ENCODE measurements around the gene FAM222B.
"Not testable (repeated sequence)": the region's sequence is repeated elsewhere in the genome, so short reads cannot be mapped to it uniquely, and the experiment has no call there.

The FAM222B gene

DNA sequence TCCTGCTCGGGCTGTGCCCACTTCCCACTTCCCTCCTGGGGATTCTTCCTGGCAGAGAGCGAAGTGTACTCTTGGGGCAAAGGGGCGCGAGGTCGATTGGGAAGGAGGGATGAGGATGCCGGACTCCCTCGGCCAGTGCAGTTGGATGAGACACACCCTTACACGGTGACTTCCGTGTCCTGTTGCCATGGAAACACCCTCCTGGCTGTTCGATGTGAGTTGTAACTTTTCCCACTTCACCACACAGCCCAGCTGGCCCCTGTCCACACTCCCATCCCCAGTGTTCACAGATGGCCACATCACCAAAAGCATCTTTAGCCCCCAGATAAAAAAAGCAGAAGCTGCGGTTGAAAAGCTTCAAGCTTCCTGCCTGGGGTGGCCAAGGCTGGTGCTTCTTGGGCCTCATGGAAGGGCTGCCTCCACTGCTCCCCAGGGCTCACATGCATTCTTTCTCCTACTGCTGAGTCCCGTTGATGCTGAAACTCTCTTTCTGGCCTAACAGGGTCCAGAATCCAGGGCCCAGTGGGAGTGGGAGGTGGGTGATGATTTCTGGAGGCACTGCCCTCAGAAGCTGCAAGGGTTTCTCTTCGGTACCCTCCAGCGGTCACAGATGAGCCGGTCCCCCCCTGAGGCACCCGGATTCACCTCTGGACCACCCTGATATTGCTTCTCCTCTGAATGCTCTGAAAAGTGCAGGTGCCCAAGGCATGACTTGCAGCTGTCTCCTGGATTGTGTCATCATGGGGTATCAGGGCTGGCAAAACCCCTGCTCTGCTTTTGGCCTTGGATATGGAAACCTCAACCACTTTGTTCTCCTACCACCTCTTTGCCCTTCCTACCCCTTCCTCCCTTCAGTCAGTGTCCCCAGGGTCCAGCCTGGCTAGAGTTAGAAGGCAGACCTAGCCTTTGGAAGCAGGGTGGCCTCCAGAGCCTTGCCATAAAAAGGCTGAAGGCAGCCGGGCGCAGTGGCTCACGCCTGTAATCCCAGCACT, 100.9 kb downstream of the FAM222B start:
- H3K27ac ChIP-seq (ENCODE audit: low read depth in 2 of 2, low read length in 2 of 2), result peak overlapping the region in 1 of 2 donors; percentile 32

DNA sequence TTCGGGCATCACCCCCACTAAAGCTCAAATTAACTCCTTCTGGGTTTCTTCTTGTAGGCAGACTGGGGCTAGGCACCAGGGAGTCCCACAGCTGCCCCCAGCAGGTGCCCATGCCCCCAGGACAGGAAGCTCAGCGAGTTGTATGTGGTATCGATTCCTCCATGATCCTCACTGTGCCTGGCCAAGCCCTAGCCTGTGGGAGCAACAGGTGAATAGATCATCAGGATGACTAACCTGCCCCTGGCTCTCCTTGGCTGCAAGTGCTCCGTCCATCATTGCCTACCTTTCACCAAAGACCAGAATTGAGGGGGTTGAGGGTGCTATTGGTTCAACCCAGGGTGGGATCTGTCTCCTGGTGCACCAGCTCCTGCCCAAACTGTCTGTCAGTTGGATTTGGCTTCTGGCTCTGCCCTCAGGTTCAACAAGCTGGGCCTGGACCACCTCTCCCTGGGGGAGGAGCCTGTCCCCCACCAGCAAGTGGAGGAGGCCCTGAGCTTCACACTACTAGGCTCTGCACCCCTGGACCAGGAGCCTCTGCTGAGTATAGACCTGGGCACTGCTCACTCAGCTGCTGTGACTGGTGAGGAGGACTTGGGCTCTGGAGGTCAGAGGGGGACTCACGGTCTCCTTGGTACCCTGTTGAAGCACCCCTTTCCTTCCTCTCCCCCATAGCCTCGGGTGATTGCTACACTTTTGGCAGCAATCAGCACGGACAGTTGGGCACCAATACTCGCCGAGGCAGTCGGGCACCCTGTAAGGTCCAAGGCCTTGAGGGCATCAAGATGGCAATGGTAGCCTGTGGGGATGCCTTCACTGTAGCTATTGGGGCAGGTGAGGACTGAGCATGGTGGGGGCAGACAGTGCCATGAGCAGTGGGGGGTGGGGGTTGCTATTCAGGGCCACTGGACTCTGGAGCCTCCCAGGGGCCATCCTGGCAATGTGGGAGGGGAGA, 101.9 kb downstream of the FAM222B start:
- no peak overlapping the region for H3K9ac ChIP-seq (ENCODE audit: low read depth in 1 of 2, low read length in 2 of 2)
- peaks cover 39% of the 10 kb centered on the region in 2 donors for H3K4me1 ChIP-seq (ENCODE audit: control insufficient read depth in 2 of 2, insufficient read depth in 2 of 2, low read length in 2 of 2)
- H3K36me3 ChIP-seq (ENCODE audit: control insufficient read depth in 2 of 2, insufficient read depth in 2 of 2, low read length in 2 of 2), result no peaks in the 10 kb centered on the region
- no peak overlapping the region for H3K4me3 ChIP-seq (ENCODE audit: low read length in 2 of 2)
- no peaks in the 10 kb centered on the region for H3K9me3 ChIP-seq (ENCODE audit: control insufficient read depth in 2 of 2, low read length in 2 of 2)
- H3K27me3 ChIP-seq (ENCODE audit: control insufficient read depth in 2 of 2, insufficient read depth in 2 of 2, low read length in 2 of 2), result no peaks in the 10 kb centered on the region
- H3K27ac ChIP-seq (ENCODE audit: low read depth in 2 of 2, low read length in 2 of 2), result peak overlapping the region in 1 of 2 donors; percentile 23

More for the DNA sequence above, 100.9 kb downstream of the FAM222B start:
- no peaks in the 10 kb centered on the region for H3K9me3 ChIP-seq (ENCODE audit: control insufficient read depth in 2 of 2, low read length in 2 of 2)
- no peak overlapping the region for H3K4me3 ChIP-seq (ENCODE audit: low read length in 2 of 2)
- H3K4me1 ChIP-seq (ENCODE audit: control insufficient read depth in 2 of 2, insufficient read depth in 2 of 2, low read length in 2 of 2), result peaks cover 49% of the 10 kb centered on the region in 2 donors
- H3K27me3 ChIP-seq (ENCODE audit: control insufficient read depth in 2 of 2, insufficient read depth in 2 of 2, low read length in 2 of 2), result no peaks in the 10 kb centered on the region
- no peaks in the 10 kb centered on the region for H3K36me3 ChIP-seq (ENCODE audit: control insufficient read depth in 2 of 2, insufficient read depth in 2 of 2, low read length in 2 of 2)
- H3K9ac ChIP-seq (ENCODE audit: low read depth in 1 of 2, low read length in 2 of 2), result peak overlapping the region; percentile 9 to 47

DNA sequence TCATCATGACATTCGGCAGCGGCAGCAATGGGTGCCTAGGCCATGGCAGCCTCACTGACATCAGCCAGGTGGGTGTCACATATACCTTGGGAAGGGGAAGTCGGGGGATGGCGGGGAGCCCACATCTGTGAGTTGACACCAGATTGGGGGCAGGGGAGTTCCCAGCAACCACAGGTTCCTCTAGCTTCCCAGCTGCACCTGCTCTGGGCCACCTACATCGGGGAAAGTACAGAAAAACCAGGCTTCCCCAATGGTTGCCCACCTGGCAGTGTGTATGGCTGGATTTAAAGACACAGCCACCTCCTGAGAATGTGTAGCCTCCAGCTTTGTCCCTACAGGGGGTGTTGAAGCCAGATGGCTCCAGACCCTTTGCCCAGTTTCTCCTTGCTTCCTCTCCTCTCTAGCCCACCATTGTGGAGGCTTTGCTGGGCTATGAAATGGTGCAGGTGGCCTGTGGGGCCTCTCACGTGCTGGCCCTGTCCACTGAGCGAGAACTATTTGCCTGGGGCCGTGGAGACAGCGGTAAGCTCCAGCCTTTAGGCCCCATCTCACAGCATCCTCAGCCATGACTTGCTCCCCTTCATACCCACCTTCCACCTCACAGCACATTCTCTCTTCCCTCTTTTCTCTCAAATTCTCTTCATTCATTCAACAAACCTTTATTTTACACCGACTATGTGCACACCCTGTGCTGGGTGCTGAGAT, 103.8 kb downstream of the FAM222B start:
- Histone ChIP-seq H3K9ac (ENCODE audit: low read depth in 1 of 2, low read length in 2 of 2) (no peak overlapping the region), H3K4me3 (ENCODE audit: low read length in 2 of 2) (no peak overlapping the region), H3K36me3 (ENCODE audit: control insufficient read depth in 2 of 2, insufficient read depth in 2 of 2, low read length in 2 of 2) (no peaks in the 10 kb centered on the region), H3K27ac (ENCODE audit: low read depth in 2 of 2, low read length in 2 of 2) (peak overlapping the region in 1 of 2 donors; percentile 23), H3K9me3 (ENCODE audit: control insufficient read depth in 2 of 2, low read length in 2 of 2) (no peaks in the 10 kb centered on the region), H3K27me3 (ENCODE audit: control insufficient read depth in 2 of 2, insufficient read depth in 2 of 2, low read length in 2 of 2) (no peaks in the 10 kb centered on the region), H3K4me1 (ENCODE audit: control insufficient read depth in 2 of 2, insufficient read depth in 2 of 2, low read length in 2 of 2) (peaks cover 29 to 37% of the 10 kb centered on the region in 2 donors)

- H3K4me1 ChIP-seq (ENCODE audit: control insufficient read depth in 2 of 2, insufficient read depth in 2 of 2, low read length in 2 of 2), result peaks cover 25 to 32% of the 10 kb centered on the region in 2 donors
- H3K27me3 ChIP-seq (ENCODE audit: control insufficient read depth in 2 of 2, insufficient read depth in 2 of 2, low read length in 2 of 2), result no peaks in the 10 kb centered on the region
- no peaks in the 10 kb centered on the region for H3K9me3 ChIP-seq (ENCODE audit: control insufficient read depth in 2 of 2, low read length in 2 of 2)
- no peak overlapping the region for H3K9ac ChIP-seq (ENCODE audit: low read depth in 1 of 2, low read length in 2 of 2)
- no peak overlapping the region for H3K27ac ChIP-seq (ENCODE audit: low read depth in 2 of 2, low read length in 2 of 2)
- no peak overlapping the region for H3K4me3 ChIP-seq (ENCODE audit: low read length in 2 of 2)
- no peaks in the 10 kb centered on the region for H3K36me3 ChIP-seq (ENCODE audit: control insufficient read depth in 2 of 2, insufficient read depth in 2 of 2, low read length in 2 of 2)
These were observed 104.6 kb downstream of the FAM222B start for GRCh38 chr17:28737770-28738679.

DNA sequence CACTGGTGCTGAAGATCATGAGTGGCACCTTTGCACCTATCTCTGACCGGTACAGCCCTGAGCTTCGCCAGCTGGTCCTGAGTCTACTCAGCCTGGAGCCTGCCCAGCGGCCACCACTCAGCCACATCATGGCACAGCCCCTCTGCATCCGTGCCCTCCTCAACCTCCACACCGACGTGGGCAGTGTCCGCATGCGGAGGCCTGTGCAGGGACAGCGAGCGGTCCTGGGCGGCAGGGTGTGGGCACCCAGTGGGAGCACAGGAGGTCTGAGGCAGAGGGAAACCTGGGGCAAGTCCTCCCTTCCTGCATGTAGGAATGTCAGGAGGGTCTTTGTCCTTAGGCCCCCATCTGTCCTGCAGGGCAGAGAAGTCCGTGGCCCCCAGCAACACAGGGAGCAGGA, 105.3 kb downstream of the FAM222B start:
- Histone ChIP-seq H3K9ac (ENCODE audit: low read depth in 1 of 2, low read length in 2 of 2) (no peak overlapping the region), H3K36me3 (ENCODE audit: control insufficient read depth in 2 of 2, insufficient read depth in 2 of 2, low read length in 2 of 2) (no peaks in the 10 kb centered on the region), H3K27me3 (ENCODE audit: control insufficient read depth in 2 of 2, insufficient read depth in 2 of 2, low read length in 2 of 2) (no peaks in the 10 kb centered on the region), H3K4me1 (ENCODE audit: control insufficient read depth in 2 of 2, insufficient read depth in 2 of 2, low read length in 2 of 2) (peaks cover 19 to 24% of the 10 kb centered on the region in 2 donors), H3K4me3 (ENCODE audit: low read length in 2 of 2) (no peak overlapping the region), H3K27ac (ENCODE audit: low read depth in 2 of 2, low read length in 2 of 2) (no peak overlapping the region), H3K9me3 (ENCODE audit: control insufficient read depth in 2 of 2, low read length in 2 of 2) (no peaks in the 10 kb centered on the region)

DNA sequence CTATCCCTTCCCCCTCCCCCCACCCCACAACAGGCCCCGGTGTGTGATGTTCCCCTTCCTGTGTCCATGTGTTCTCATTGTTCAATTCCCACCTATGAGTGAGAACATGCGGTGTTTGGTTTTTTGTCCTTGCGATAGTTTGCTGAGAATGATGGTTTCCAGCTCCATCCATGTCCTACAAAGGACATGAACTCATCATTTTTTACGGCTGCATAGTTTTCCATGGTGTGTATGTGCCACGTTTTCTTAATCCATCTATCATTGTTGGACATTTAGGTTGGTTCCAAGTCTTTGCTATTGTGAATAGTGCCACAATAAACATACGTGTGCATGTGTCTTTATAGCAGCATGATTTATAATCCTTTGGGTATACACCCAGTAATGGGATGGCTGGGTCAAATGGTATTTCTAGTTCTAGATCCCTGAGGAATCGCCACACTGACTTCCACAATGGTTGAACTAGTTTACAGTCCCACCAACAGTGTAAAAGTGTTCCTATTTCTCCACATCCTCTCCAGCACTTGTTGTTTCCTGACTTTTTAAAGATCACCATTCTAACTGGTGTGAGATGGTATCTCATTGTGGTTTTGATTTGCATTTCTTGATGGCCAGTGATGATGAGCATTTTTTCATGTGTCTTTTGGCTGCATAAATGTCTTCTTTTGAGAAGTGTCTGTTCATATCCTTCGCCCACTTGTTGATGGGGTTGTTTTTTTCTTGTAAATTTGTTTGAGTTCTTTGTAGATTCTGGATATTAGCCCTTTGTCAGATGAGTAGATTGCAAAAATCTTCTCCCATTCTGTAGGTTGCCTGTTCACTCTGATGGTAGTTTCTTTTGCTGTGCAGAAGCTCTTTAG, 106.4 kb downstream of the FAM222B start:
- H3K27me3 ChIP-seq (ENCODE audit: control insufficient read depth in 2 of 2, insufficient read depth in 2 of 2, low read length in 2 of 2), result not testable (repeated sequence)

DNA sequence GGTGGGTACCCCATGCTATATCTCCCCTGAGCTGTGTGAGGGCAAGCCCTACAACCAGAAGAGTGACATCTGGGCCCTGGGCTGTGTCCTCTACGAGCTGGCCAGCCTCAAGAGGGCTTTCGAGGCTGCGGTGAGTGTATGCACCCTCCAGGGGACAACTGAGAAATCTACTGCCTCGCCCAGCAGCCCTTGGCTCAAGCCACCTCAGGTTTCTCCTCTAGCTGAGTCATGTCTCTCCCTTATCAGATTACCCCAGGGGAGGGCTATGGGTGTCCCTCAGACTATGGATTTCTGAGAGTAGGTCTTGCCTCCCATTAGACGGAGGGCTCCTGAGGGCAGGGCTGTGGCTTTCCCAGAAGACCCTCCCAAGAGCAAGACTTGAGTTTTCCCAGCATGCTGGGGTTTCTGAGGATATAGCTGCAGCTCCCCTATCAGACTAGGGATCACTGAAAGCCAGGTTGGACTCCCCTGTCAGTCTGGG, 107.3 kb downstream of the FAM222B start:
- Histone ChIP-seq H3K9ac (ENCODE audit: low read depth in 1 of 2, low read length in 2 of 2) (no peak overlapping the region), H3K27ac (ENCODE audit: low read depth in 2 of 2, low read length in 2 of 2) (no peak overlapping the region), H3K4me1 (ENCODE audit: control insufficient read depth in 2 of 2, insufficient read depth in 2 of 2, low read length in 2 of 2) (peaks cover 6 to 9% of the 10 kb centered on the region in 2 donors), H3K4me3 (ENCODE audit: low read length in 2 of 2) (no peak overlapping the region), H3K9me3 (ENCODE audit: control insufficient read depth in 2 of 2, low read length in 2 of 2) (no peaks in the 10 kb centered on the region), H3K27me3 (ENCODE audit: control insufficient read depth in 2 of 2, insufficient read depth in 2 of 2, low read length in 2 of 2) (no peaks in the 10 kb centered on the region), H3K36me3 (ENCODE audit: control insufficient read depth in 2 of 2, insufficient read depth in 2 of 2, low read length in 2 of 2) (no peaks in the 10 kb centered on the region)

More for the DNA sequence above, 106.4 kb downstream of the FAM222B start:
- H3K9me3 ChIP-seq (ENCODE audit: control insufficient read depth in 2 of 2, low read length in 2 of 2); H3K9ac ChIP-seq (ENCODE audit: low read depth in 1 of 2, low read length in 2 of 2); H3K4me3 ChIP-seq (ENCODE audit: low read length in 2 of 2); H3K36me3 ChIP-seq (ENCODE audit: control insufficient read depth in 2 of 2, insufficient read depth in 2 of 2, low read length in 2 of 2); H3K27ac ChIP-seq (ENCODE audit: low read depth in 2 of 2, low read length in 2 of 2): not testable (repeated sequence)
- peaks cover 10 to 16% of the 10 kb centered on the region in 2 donors for H3K4me1 ChIP-seq (ENCODE audit: control insufficient read depth in 2 of 2, insufficient read depth in 2 of 2, low read length in 2 of 2)

DNA sequence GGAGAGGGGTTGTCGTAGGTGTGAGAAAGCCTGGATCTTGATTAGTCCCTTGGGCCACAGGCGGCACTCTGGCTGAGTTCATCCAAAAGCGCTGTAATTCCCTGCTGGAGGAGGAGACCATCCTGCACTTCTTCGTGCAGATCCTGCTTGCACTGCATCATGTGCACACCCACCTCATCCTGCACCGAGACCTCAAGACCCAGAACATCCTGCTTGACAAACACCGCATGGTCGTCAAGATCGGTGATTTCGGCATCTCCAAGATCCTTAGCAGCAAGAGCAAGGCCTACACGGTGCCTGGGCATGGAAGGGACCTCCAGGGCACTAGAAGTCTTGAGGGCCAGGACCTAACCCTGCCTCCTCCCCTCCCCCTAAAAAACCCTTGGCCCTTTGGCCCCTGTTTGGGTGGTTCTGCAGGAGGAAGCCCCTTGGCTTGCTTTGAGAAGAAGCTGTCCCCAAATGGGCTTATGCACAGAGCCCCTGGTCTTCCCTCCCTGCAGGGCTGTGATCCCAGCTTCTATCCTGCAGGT, 107.8 kb downstream of the FAM222B start:
- no peaks in the 10 kb centered on the region for H3K36me3 ChIP-seq (ENCODE audit: control insufficient read depth in 2 of 2, insufficient read depth in 2 of 2, low read length in 2 of 2)
- H3K9me3 ChIP-seq (ENCODE audit: control insufficient read depth in 2 of 2, low read length in 2 of 2), result no peaks in the 10 kb centered on the region
- no peaks in the 10 kb centered on the region for H3K27me3 ChIP-seq (ENCODE audit: control insufficient read depth in 2 of 2, insufficient read depth in 2 of 2, low read length in 2 of 2)
- no peak overlapping the region for H3K4me3 ChIP-seq (ENCODE audit: low read length in 2 of 2)
- no peak overlapping the region for H3K9ac ChIP-seq (ENCODE audit: low read depth in 1 of 2, low read length in 2 of 2)
- no peak overlapping the region for H3K27ac ChIP-seq (ENCODE audit: low read depth in 2 of 2, low read length in 2 of 2)
- peaks cover 6 to 8% of the 10 kb centered on the region in 2 donors for H3K4me1 ChIP-seq (ENCODE audit: control insufficient read depth in 2 of 2, insufficient read depth in 2 of 2, low read length in 2 of 2)
